ENCODE measurements around the gene SRRT.

SRRT gene

DNA sequence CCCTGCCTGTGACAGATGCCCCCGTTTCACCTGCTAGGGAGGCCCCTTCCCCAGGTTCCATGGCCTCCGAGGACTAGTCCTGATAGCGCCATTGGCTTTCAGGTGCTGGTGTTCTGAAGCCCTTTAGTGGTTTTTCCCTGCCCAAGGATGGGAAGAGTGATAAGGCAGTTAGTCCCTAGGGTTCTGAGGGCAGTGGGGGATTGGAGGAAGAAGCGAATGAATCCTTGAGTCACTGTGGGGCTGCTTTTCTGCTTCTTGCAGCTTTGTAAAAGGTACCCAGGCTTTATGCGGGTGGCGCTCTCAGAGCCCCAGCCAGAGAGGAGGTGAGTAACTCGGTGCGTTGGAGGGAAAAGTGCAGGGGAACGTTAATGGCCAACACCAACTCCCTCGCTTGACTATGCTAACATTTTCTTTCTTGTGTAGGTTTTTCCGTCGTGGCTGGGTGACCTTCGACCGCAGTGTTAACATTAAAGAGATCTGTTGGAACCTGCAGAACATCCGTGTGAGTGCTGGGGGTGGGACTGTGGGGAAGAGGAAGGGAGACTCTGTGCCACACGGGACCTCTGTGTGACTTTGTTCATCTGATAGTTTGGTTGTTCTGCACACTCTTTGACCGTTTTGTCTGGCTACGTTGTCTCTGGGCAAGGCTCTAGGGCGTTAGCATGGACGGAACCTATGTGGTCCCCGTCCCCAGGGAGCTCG lies 10.7 kb downstream of the SRRT start:
- H3F3A ChIP-seq (ENCODE audit: insufficient read depth, low read length): 0 out of 2 replicates have a peak, but pooled peaks cover 6% of the 10 kb centered on the region
- no peaks in the 10 kb centered on the region for H3K9me3 ChIP-seq (ENCODE audit: low read length)
- H4K20me1 ChIP-seq (ENCODE audit: insufficient read depth, low read length): no peaks in the 10 kb centered on the region
- no peak overlapping the region for H3K4me2 ChIP-seq (ENCODE audit: low read length)
- H3K36me3 ChIP-seq (ENCODE audit: insufficient read depth, low read length): peaks cover 80% of the 10 kb centered on the region
- no peak overlapping the region for H3K9ac ChIP-seq (ENCODE audit: low read length)
- H3K27ac ChIP-seq (ENCODE audit: low read depth, low read length, poor library complexity, severe bottlenecking): no peak overlapping the region
- TF ChIP-seq, protein P1, sequence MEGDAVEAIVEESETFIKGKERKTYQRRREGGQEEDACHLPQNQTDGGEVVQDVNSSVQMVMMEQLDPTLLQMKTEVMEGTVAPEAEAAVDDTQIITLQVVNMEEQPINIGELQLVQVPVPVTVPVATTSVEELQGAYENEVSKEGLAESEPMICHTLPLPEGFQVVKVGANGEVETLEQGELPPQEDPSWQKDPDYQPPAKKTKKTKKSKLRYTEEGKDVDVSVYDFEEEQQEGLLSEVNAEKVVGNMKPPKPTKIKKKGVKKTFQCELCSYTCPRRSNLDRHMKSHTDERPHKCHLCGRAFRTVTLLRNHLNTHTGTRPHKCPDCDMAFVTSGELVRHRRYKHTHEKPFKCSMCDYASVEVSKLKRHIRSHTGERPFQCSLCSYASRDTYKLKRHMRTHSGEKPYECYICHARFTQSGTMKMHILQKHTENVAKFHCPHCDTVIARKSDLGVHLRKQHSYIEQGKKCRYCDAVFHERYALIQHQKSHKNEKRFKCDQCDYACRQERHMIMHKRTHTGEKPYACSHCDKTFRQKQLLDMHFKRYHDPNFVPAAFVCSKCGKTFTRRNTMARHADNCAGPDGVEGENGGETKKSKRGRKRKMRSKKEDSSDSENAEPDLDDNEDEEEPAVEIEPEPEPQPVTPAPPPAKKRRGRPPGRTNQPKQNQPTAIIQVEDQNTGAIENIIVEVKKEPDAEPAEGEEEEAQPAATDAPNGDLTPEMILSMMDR (IDR thresholded peaks at IDR 0.05; ENCODE audit: low read length): no peak
- TF ChIP-seq EZH2 (IDR thresholded peaks at IDR 0.05; ENCODE audit: borderline replicate concordance, low read length): no peak
- H3K4me1 ChIP-seq (ENCODE audit: insufficient read depth, low read length, severe bottlenecking): peaks cover 39% of the 10 kb centered on the region
- no peak overlapping the region for H2AFZ ChIP-seq (ENCODE audit: low read length)
- peaks cover 5% of the 10 kb centered on the region for H3K79me2 ChIP-seq (ENCODE audit: insufficient read depth, low read length)
- no peak overlapping the region for H3K4me3 ChIP-seq (ENCODE audit: low read depth, low read length, poor library complexity, severe bottlenecking)
- H3K27me3 ChIP-seq (ENCODE audit: insufficient read depth, low read length): 0 out of 2 replicates have a peak, but pooled peaks cover 2% of the 10 kb centered on the region
- no peaks in the 10 kb centered on the region for H3K9me2 ChIP-seq (ENCODE audit: low read depth, low read length)

DNA sequence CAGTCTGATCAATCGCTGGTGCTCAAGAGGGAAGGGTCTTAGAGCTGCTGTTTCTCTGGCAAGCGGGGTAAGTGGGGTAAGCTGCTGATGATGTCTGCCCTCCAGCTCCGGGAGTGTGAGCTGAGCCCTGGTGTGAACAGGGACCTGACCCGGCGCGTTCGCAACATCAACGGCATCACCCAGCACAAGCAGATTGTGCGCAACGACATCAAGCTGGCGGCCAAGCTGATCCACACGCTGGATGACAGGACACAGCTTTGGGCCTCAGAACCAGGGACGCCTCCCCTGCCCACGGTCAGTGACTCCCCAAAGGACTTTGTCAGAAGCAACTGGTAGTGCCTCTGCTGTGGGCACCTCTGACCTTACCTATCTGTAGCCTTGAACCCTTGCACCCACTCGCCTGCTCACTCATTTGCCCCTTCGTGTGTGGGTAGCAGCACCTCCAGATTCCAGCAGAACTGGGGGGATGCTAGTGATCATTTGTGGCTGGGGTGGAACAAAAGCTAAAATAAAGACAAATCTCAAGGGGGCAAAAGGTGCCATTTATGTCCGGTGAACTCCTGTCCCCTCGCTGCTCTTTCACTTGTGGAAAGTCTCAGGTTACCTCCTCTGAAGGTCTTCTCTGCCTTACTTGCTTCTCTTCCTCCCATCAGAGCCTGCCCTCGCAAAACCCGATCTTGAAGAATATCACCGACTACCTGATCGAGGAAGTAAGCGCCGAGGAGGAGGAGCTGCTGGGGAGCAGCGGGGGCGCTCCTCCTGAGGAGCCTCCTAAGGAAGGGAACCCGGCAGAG lies 11.4 kb downstream of the SRRT start:
- Histone ChIP-seq H3K27me3 (ENCODE audit: insufficient read depth, low read length) (0 out of 2 replicates have a peak, but pooled peaks cover 4% of the 10 kb centered on the region), H3K4me2 (ENCODE audit: low read length) (peak overlapping the region; percentile 78; the same call in 1 of the 2 replicates), H3K4me3 (ENCODE audit: low read depth, low read length, poor library complexity, severe bottlenecking) (no peak overlapping the region), H3K36me3 (ENCODE audit: insufficient read depth, low read length) (peaks cover 72% of the 10 kb centered on the region), H3K9me2 (ENCODE audit: low read depth, low read length) (no peaks in the 10 kb centered on the region), H3K9me3 (ENCODE audit: low read length) (no peaks in the 10 kb centered on the region), H3K27ac (ENCODE audit: low read depth, low read length, poor library complexity, severe bottlenecking) (peak overlapping the region; percentile 85), H2AFZ (ENCODE audit: low read length) (no peak overlapping the region), H3K79me2 (ENCODE audit: insufficient read depth, low read length) (no peaks in the 10 kb centered on the region), H4K20me1 (ENCODE audit: insufficient read depth, low read length) (no peaks in the 10 kb centered on the region), H3F3A (ENCODE audit: insufficient read depth, low read length) (0 out of 2 replicates have a peak, but pooled peaks cover 6% of the 10 kb centered on the region), H3K9ac (ENCODE audit: low read length) (no peak overlapping the region), H3K4me1 (ENCODE audit: insufficient read depth, low read length, severe bottlenecking) (peaks cover 41% of the 10 kb centered on the region)
- TF ChIP-seq EZH2 (IDR thresholded peaks at IDR 0.05; ENCODE audit: borderline replicate concordance, low read length): no peak

DNA sequence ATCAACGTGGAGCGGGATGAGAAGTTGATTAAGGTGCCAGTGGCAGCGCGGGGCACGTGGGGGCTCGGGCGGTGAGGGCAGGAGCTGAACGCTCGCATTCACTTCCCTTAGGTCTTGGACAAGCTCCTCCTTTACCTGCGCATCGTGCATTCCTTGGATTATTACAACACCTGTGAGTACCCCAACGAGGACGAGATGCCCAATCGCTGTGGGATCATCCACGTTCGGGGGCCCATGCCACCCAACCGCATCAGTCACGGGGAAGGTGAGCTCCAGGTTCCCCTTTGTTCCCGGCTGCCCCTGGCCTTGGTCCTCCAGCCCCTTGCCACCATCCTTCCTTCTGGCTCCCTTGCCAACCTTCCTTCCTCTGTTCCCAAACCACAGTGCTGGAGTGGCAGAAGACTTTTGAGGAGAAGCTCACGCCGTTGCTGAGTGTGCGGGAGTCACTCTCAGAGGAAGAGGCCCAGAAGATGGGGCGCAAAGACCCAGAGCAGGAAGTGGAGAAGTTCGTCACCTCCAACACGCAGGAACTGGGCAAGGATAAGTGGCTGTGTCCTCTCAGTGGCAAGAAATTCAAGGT lies 12.1 kb downstream of the SRRT start:
- H3K9me2 ChIP-seq (ENCODE audit: low read depth, low read length): no peaks in the 10 kb centered on the region
- H3K4me3 ChIP-seq (ENCODE audit: low read depth, low read length, poor library complexity, severe bottlenecking): peak overlapping the region; percentile 22
- no peaks in the 10 kb centered on the region for H3K79me2 ChIP-seq (ENCODE audit: insufficient read depth, low read length)
- H4K20me1 ChIP-seq (ENCODE audit: insufficient read depth, low read length): no peaks in the 10 kb centered on the region
- no peak overlapping the region for H2AFZ ChIP-seq (ENCODE audit: low read length)
- 0 out of 2 replicates have a peak, but pooled peaks cover 4% of the 10 kb centered on the region for H3K27me3 ChIP-seq (ENCODE audit: insufficient read depth, low read length)
- H3K36me3 ChIP-seq (ENCODE audit: insufficient read depth, low read length): peaks cover 65% of the 10 kb centered on the region
- H3K4me1 ChIP-seq (ENCODE audit: insufficient read depth, low read length, severe bottlenecking): peaks cover 41% of the 10 kb centered on the region
- H3K9me3 ChIP-seq (ENCODE audit: low read length): no peaks in the 10 kb centered on the region
- H3K9ac ChIP-seq (ENCODE audit: low read length): peak overlapping the region; percentile 36; the same call in 1 of the 2 replicates
- H3K27ac ChIP-seq (ENCODE audit: low read depth, low read length, poor library complexity, severe bottlenecking): peak overlapping the region; percentile 85
- no peak for TF ChIP-seq EZH2 (IDR thresholded peaks at IDR 0.05; ENCODE audit: borderline replicate concordance, low read length)
- H3K4me2 ChIP-seq (ENCODE audit: low read length): peak overlapping the region; percentile 78
- H3F3A ChIP-seq (ENCODE audit: insufficient read depth, low read length): 0 out of 2 replicates have a peak, but pooled peaks cover 6% of the 10 kb centered on the region

All from OCI-LY1 (cell line).